SK-N-SH (cell line): ENCODE data around the gene PRR22. TPM values are rescaled to one million over a fixed set of nuclear protein-coding genes. Genes with fewer than 3 reads are reported as not detected.
A peak's percentile ranks its signal among the peaks of the same experiment; 100 is the strongest.

Experiments used
- CTCF ChIA-PET: fragments of 300-600, 350-600 bp; formaldehyde crosslinking; extraction: SDS; loops from one replicate; lab custom pipeline; 2021; lab: Yijun Ruan, JAX
- POLR2A ChIA-PET: fragments of 350-600 bp; sonication (Branson Sonifier 250); formaldehyde crosslinking; extraction: SDS; loops from one replicate; lab custom pipeline; 2020; ENCODE audit warnings: antibody characterized with exemption, inconsistent platforms; lab: Yijun Ruan, JAX
- DNase-seq: peaks from one replicate; pipeline ENCODE4 v3.0.0; 2012
- H2AFZ ChIP-seq: fragments of 200-600 bp; sonication (generic); 2 replicates; pipeline ENCODE4 v1.8.1; 2016; ENCODE audit warnings: antibody characterized with exemption, mild to moderate bottlenecking, low read depth
- H3F3A ChIP-seq: fragments of 200-600 bp; sonication (generic); replicated peaks from 2 replicates; pipeline ENCODE3; 2016; ENCODE audit warnings: antibody characterized with exemption, mild to moderate bottlenecking; ENCODE audit not compliant: insufficient read depth
- H3K27ac ChIP-seq, 2 experiments: fragments of 200-500 bp in 1 of 2; fragments of 200-600 bp in 1 of 2; sonication (Bioruptor generic) in 1 of 2; sonication (generic), shearing (Covaris generic) in 1 of 2; 2 replicates each; pipeline versions ENCODE4 v1.5.1 to v1.6.1; 2014 to 2016; ENCODE audit warnings: low read depth in 2 of 2, inconsistent platforms in 1 of 2, low read length in 1 of 2, mild to moderate bottlenecking in 1 of 2, mixed read lengths in 1 of 2
- H3K27me3 ChIP-seq: fragments of 200-600 bp; sonication (generic), shearing (Covaris generic); 2 replicates; pipeline ENCODE4 v1.6.1; 2016; ENCODE audit warnings: mixed run types; ENCODE audit not compliant: insufficient read depth
- H3K36me3 ChIP-seq, 2 experiments: fragments of 200-500 bp in 1 of 2; fragments of 200-600 bp in 1 of 2; sonication (Bioruptor generic) in 1 of 2; sonication (generic) in 1 of 2; replicated peaks in 1 of 2; 2 replicates each; pipeline versions ENCODE3 to v1.5.1; 2014 to 2016; ENCODE audit warnings: low read length in 1 of 2, mild to moderate bottlenecking in 1 of 2; ENCODE audit not compliant: insufficient read depth in 2 of 2, control insufficient read depth in 1 of 2
- H3K4me1 ChIP-seq, 2 experiments: fragments of 200-500 bp in 1 of 2; fragments of 200-600 bp in 1 of 2; sonication (Bioruptor generic) in 1 of 2; sonication (generic), shearing (Covaris generic) in 1 of 2; 2 replicates each; pipeline versions ENCODE4 v1.5.1 to v1.6.1; 2014 to 2016; ENCODE audit warnings: low read depth in 1 of 2, low read length in 1 of 2, mixed run types in 1 of 2; ENCODE audit not compliant: insufficient read depth in 2 of 2, control insufficient read depth in 1 of 2
- H3K4me2 ChIP-seq: fragments of 200-600 bp; sonication (generic), shearing (Covaris generic); 2 replicates; pipeline ENCODE4 v1.6.1; 2017; ENCODE audit warnings: mixed run types
- H3K4me3 ChIP-seq, 2 experiments: fragments of 200-500 bp in 1 of 2; fragments of 200-600 bp in 1 of 2; sonication (Bioruptor generic) in 1 of 2; sonication (generic), shearing (Covaris generic) in 1 of 2; 2 replicates each; pipeline versions ENCODE4 v1.5.1 to v1.8.1; 2014 to 2016; ENCODE audit warnings: low read depth in 2 of 2, inconsistent platforms in 1 of 2, low read length in 1 of 2, mild to moderate bottlenecking in 1 of 2, mixed read lengths in 1 of 2, moderate library complexity in 1 of 2
- H3K79me2 ChIP-seq: fragments of 200-600 bp; sonication (generic); 2 replicates; pipeline ENCODE4 v1.8.1; 2017; ENCODE audit warnings: mild to moderate bottlenecking; ENCODE audit not compliant: insufficient read depth
- H3K9ac ChIP-seq: fragments of 200-600 bp; sonication (generic); 2 replicates; pipeline ENCODE4 v1.6.1; 2017; ENCODE audit warnings: mixed run types
- H3K9me2 ChIP-seq: fragments of 200-600 bp; sonication (generic); 2 replicates; pipeline ENCODE4 v1.6.1; 2017; ENCODE audit warnings: mixed run types
- H3K9me3 ChIP-seq: fragments of 200-600 bp; sonication (generic); 2 replicates; pipeline ENCODE4 v1.6.1; 2017; ENCODE audit warnings: mixed run types, mild to moderate bottlenecking, moderate library complexity
- H4K20me1 ChIP-seq: fragments of 200-600 bp; sonication (generic); 2 replicates; pipeline ENCODE4 v1.6.1; 2017; ENCODE audit warnings: mild to moderate bottlenecking, mixed run types; ENCODE audit not compliant: insufficient read depth
- ELF1 ChIP-seq: IDR thresholded peaks from 2 replicates; pipeline ENCODE4 v1.4.0; 2012
- EP300 ChIP-seq, 2 experiments: IDR thresholded peaks; 2 replicates each; pipeline versions ENCODE4 v1.4.0 to v1.6.1; 2012; ENCODE audit warnings: borderline replicate concordance in 1 of 2, low read depth in 1 of 2, low read length in 1 of 2
- FOSL2 ChIP-seq: IDR thresholded peaks from 2 replicates; pipeline ENCODE4 v1.4.0; 2012; ENCODE audit warnings: low read depth, mild to moderate bottlenecking, moderate library complexity, borderline replicate concordance
- FOXJ3 ChIP-seq: sonication (generic); formaldehyde crosslinking; IDR thresholded peaks from 2 replicates; pipeline ENCODE4 v1.5.1; 2020; ENCODE audit warnings: mild to moderate bottlenecking, missing genetic modification reagents
- FOXM1 ChIP-seq: IDR thresholded peaks from 2 replicates; pipeline ENCODE4 v1.4.0; 2012; ENCODE audit warnings: low read depth, mild to moderate bottlenecking
- JUND ChIP-seq: IDR thresholded peaks from 2 replicates; pipeline ENCODE4 v1.4.0; 2012
- NFIC ChIP-seq: IDR thresholded peaks from 2 replicates; pipeline ENCODE4 v1.4.0; 2012; ENCODE audit warnings: borderline replicate concordance
- RAD21 ChIP-seq: IDR thresholded peaks from 2 replicates; pipeline ENCODE4 v1.6.1; 2012; ENCODE audit warnings: mild to moderate bottlenecking, low read length
- RFX5 ChIP-seq: IDR thresholded peaks from 2 replicates; pipeline ENCODE4 v1.6.1; 2012; ENCODE audit warnings: mild to moderate bottlenecking, improper control_type of control experiment, low read length
- SMC3 ChIP-seq: IDR thresholded peaks from 2 replicates; pipeline ENCODE4 v1.6.1; 2012; ENCODE audit warnings: low read depth, low read length, improper control_type of control experiment
- WGBS: methylation state at CpG from one replicate; pipeline ENCODE4 v1.1.6; 2017; ENCODE audit warnings: low lambda C conversion rate; 5-methylcytosine and 5-hydroxymethylcytosine counted together
- polyA plus RNA-seq, 3 experiments: library from polyadenylated mRNA; depleted of rRNA; stranded (reverse); fragments of >200 nt; gene quantifications; 2 replicates each; pipeline ENCODE4 v1.2.3, GENCODE V29; 2012
- TF ChIP-seq, protein P1 (sequence below): fragments of 150-350 bp; IDR thresholded peaks from 2 replicates; pipeline ENCODE4 v1.6.1; 2016; ENCODE audit warnings: mild to moderate bottlenecking, low read depth, low read length
- TF ChIP-seq, protein P2 (sequence below): fragments of 150-350 bp; IDR thresholded peaks from 2 replicates; pipeline ENCODE4 v1.6.1; 2017; ENCODE audit warnings: antibody characterized with exemption, low read length, low read depth, borderline replicate concordance

PRR22 gene
- polyA plus RNA-seq (2012; rRNA removed), result 0.82 and 0.91 TPM in 2 replicates
- 0.12 and 0.25 TPM in 2 replicates for polyA plus RNA-seq (2012; cell fraction: cytosol; rRNA removed)
- polyA plus RNA-seq (2012; cell fraction: nucleus; rRNA removed), result 8.4 and 9.5 TPM in 2 replicates

DNA sequence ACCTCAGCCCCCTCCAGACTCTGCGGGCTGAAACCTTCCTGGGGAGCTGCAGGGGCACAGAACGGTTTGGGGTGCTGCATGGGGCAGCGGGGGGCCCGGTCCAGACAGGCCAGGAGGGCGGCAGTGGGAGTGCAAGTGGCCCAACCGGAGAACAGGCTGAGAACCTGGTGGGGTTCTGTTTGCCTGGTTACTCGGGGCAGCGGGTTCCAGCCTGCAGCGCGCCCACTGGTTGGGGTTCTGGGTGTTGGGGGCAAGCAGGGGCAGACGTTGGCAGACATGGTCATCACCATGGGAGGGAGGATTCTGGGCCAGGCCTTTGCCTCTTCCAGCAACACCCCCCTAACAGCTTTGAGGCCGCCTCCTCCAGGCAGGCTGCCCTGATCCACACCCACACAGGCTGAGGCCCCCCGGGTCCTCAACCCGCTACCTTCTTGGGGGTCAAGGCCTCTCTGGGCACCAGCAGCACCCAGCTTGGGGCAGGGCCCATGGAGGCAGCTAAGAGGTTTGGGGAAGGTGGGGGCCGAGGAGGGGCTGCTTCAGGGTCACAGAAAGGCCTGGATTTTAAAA is at the start of gene PRR22:
Gene PRR22 (minus strand): TSS at position 166 of the 567 bp plus-strand sequence. CDS start 86 bp downstream, at position 80.
- no peak within 1 kb of the TSS for H3K4me3 ChIP-seq
- peaks cover 1% of the 10 kb centered on the region; the same call in 1 of the 2 replicates for H3K79me2 ChIP-seq
- no peak for DNase-seq
- POLR2A ChIA-PET, result no interaction called here
- CTCF ChIA-PET, result interaction anchor here (0.7 to 1.5 kb wide), 6 partner anchors 10 to 36 kb away, joined by 3 to 6 read pairs (median 3); no protein-coding TSS in a partner anchor
- no peak within 1 kb of the TSS for H3K9ac ChIP-seq
- no peak within 1 kb of the TSS for H3K4me2 ChIP-seq
- no peaks in the 10 kb centered on the region for H3K9me3 ChIP-seq
- no peak within 1 kb of the TSS for H2AFZ ChIP-seq
- peaks cover 0 to under 1% of the 10 kb centered on the region in 2 experiments; a peak in 1 of 4 replicates for H3K4me1 ChIP-seq
- no peaks in the 10 kb centered on the region for H4K20me1 ChIP-seq
- no peak for TF ChIP-seq FOSL2
- TF ChIP-seq SMC3, result no peak
- TF ChIP-seq NFIC, result no peak
- TF ChIP-seq RAD21, result no peak
- H3K27ac ChIP-seq, result no peak within 1 kb of the TSS
- no peaks in the 10 kb centered on the region for H3F3A ChIP-seq
- H3K36me3 ChIP-seq, result peaks cover 0 to 44% of the 10 kb centered on the region in 2 experiments
- 87% methylated on average over 5 of the region's 15 CpGs for WGBS
- no peaks in the 10 kb centered on the region for H3K27me3 ChIP-seq
- H3K9me2 ChIP-seq, result no peaks in the 10 kb centered on the region

- peak; percentile 8 for DNase-seq
- peaks cover 0 to 16% of the 10 kb centered on the region in 2 experiments; a peak in 1 of 4 replicates for H3K4me1 ChIP-seq
- H3K27ac ChIP-seq, result no peak overlapping the region
- ChIA-PET CTCF (interaction anchor here (1.0 to 1.6 kb wide), 2 partner anchors 10 to 28 kb away, joined by 3 read pairs; partner anchors contain the start of gene NRTN), POLR2A (no interaction called here)
- no peaks in the 10 kb centered on the region for H3K79me2 ChIP-seq
- H3K9me3 ChIP-seq, result no peaks in the 10 kb centered on the region
- no peaks in the 10 kb centered on the region for H3K36me3 ChIP-seq
- peaks cover 7% of the 10 kb centered on the region; the same call in 1 of the 2 replicates for H3K27me3 ChIP-seq
- H3K4me2 ChIP-seq, result no peak overlapping the region
- TF ChIP-seq FOXM1 (no peak), ELF1 (no peak), FOSL2 (no peak), FOXJ3 (CRISPR knock-in tag) (no peak), JUND (no peak), EP300 (IDR thresholded peaks at IDR 0.05; ENCODE audit: borderline replicate concordance in 1 of 2, low read depth in 1 of 2, low read length in 1 of 2) (no peak), RFX5 (no peak)
- TF ChIP-seq, protein P1, sequence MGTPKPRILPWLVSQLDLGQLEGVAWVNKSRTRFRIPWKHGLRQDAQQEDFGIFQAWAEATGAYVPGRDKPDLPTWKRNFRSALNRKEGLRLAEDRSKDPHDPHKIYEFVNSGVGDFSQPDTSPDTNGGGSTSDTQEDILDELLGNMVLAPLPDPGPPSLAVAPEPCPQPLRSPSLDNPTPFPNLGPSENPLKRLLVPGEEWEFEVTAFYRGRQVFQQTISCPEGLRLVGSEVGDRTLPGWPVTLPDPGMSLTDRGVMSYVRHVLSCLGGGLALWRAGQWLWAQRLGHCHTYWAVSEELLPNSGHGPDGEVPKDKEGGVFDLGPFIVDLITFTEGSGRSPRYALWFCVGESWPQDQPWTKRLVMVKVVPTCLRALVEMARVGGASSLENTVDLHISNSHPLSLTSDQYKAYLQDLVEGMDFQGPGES, result no peak
- TF ChIP-seq, protein P2, sequence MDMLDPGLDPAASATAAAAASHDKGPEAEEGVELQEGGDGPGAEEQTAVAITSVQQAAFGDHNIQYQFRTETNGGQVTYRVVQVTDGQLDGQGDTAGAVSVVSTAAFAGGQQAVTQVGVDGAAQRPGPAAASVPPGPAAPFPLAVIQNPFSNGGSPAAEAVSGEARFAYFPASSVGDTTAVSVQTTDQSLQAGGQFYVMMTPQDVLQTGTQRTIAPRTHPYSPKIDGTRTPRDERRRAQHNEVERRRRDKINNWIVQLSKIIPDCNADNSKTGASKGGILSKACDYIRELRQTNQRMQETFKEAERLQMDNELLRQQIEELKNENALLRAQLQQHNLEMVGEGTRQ, result no peak
- 69% methylated on average over 6 of the region's 6 CpGs for WGBS
- no peaks in the 10 kb centered on the region for H4K20me1 ChIP-seq
- H3F3A ChIP-seq, result no peaks in the 10 kb centered on the region
- H3K4me3 ChIP-seq, result no peak overlapping the region
- H3K9me2 ChIP-seq, result no peaks in the 10 kb centered on the region
- no peak overlapping the region for H3K9ac ChIP-seq
- no peak overlapping the region for H2AFZ ChIP-seq
These were observed 48.1 kb upstream of the PRR22 start for GRCh38 chr19:5832527-5833216.
